ENCODE measurements around the gene IQGAP3. TPM values are rescaled to one million over a fixed set of nuclear protein-coding genes. Genes with fewer than 3 reads are reported as not detected.

Gene IQGAP3
- total and polyA plus RNA-seq, 2 of the 4 experiments (the other 2 are of a cell fraction), result 12.5 to 13.6 TPM

GRCh38 chr1:156478250-156478627, 94.1 kb downstream of the IQGAP3 start:
- Histone ChIP-seq H3K14ac (replicated peaks; ENCODE audit: low read depth, low read length) (no peak overlapping the region; the same call in 1 of the 2 replicates), H2BK5ac (ENCODE audit: low read depth, low read length, poor library complexity, severe bottlenecking) (peak overlapping the region; percentile 65), H3K18ac (ENCODE audit: low read depth, low read length) (no peak overlapping the region), H2AK5ac (ENCODE audit: low read depth, low read length) (no peak overlapping the region), H3K23ac (ENCODE audit: low read depth, low read length) (peak overlapping the region; percentile 51; the same call in 1 of the 2 replicates), H3K4ac (ENCODE audit: low read depth, low read length) (no peak overlapping the region), H3K9ac (ENCODE audit: low read depth, low read length) (no peak overlapping the region), H2BK20ac (ENCODE audit: low read depth, low read length) (no peak overlapping the region), H3K4me2 (ENCODE audit: low read depth, low read length) (no peak overlapping the region), H3K36me3 (ENCODE audit: control insufficient read depth, insufficient read depth, low read length) (peaks cover 88% of the 10 kb centered on the region), H3K27me3 (ENCODE audit: control insufficient read depth, insufficient read depth, low read length) (no peaks in the 10 kb centered on the region), H3K79me1 (ENCODE audit: low read depth in 1 of 2, low read length in 2 of 2) (peaks cover 40 to 93% of the 10 kb centered on the region in 2 experiments), H3K4me3 (ENCODE audit: insufficient read depth, low read depth, low read length) (no peak overlapping the region), H3K56ac (ENCODE audit: extremely low read depth, insufficient read depth, low read length) (no peak overlapping the region), H4K91ac (ENCODE audit: insufficient read depth, low read depth, low read length) (no peak overlapping the region), H4K8ac (ENCODE audit: low read depth in 2 of 2, low read length in 2 of 2) (no peak overlapping the region), H2AK9ac (replicated peaks; ENCODE audit: low read depth, low read length, poor library complexity) (no peak overlapping the region), H2BK15ac (ENCODE audit: low read depth, low read length) (no peak overlapping the region), H2BK120ac (ENCODE audit: low read depth, low read length) (no peak overlapping the region), H4K20me1 (ENCODE audit: insufficient read depth, low read length) (peaks cover 77% of the 10 kb centered on the region), H3K27ac (ENCODE audit: insufficient read depth, low read length) (0 out of 2 replicates have a peak overlapping the region, but pooled peaks have one; percentile 3), H4K5ac (ENCODE audit: low read depth, low read length) (no peak overlapping the region), H2AFZ (replicated peaks; ENCODE audit: low read length, poor library complexity) (no peak overlapping the region), H3K4me1 (ENCODE audit: control insufficient read depth, insufficient read depth, low read length) (peaks cover 28% of the 10 kb centered on the region), H3K9me3 (ENCODE audit: control insufficient read depth, insufficient read depth, low read length) (no peaks in the 10 kb centered on the region), H3K9me1 (ENCODE audit: insufficient read depth, low read length) (peaks cover 36% of the 10 kb centered on the region)
- ChIA-PET CTCF (no interaction called here), POLR2A (ENCODE audit: unreplicated experiment) (no interaction called here)
- intact Hi-C loops (cut with micrococcal nuclease) (no loop called here), dilution Hi-C loops (cut with HindIII; ENCODE audit: low sequenced_read_pairs, unreplicated experiment) (no loop called here), in situ Hi-C loops (cut with MboI; ENCODE audit: low sequenced_read_pairs) (no loop called here)
- no peak for TF ChIP-seq ELK1 (IDR thresholded peaks at IDR 0.05; ENCODE audit: borderline replicate concordance, low read depth, low read length)
- no peak for TF ChIP-seq RCOR1 (IDR thresholded peaks at IDR 0.05; ENCODE audit: insufficient replicate concordance, low read length)
- TF ChIP-seq RAD21 (IDR thresholded peaks at IDR 0.05; ENCODE audit: low read length), result no peak
- no peak for TF ChIP-seq USF2 (IDR thresholded peaks at IDR 0.05; ENCODE audit: low read depth, low read length)
- TF ChIP-seq NFE2L2 (IDR thresholded peaks at IDR 0.05; ENCODE audit: low read depth, low read length), result no peak
- TF ChIP-seq POLR2A (IDR thresholded peaks at IDR 0.05; ENCODE audit: low read depth, low read length), result no peak
- TF ChIP-seq BHLHE40 (IDR thresholded peaks at IDR 0.05; ENCODE audit: low read depth, low read length), result no peak
- TF ChIP-seq RFX5 (IDR thresholded peaks at IDR 0.05; ENCODE audit: low read depth, low read length), result no peak
- TF ChIP-seq SMC3 (IDR thresholded peaks at IDR 0.05; ENCODE audit: low read depth, low read length), result no peak
- TF ChIP-seq MAZ (IDR thresholded peaks at IDR 0.05; ENCODE audit: borderline replicate concordance, low read depth, low read length), result no peak
- TF ChIP-seq MAFK (IDR thresholded peaks at IDR 0.05; ENCODE audit: low read depth, low read length), result no peak
- TF ChIP-seq CEBPB (IDR thresholded peaks at IDR 0.05; ENCODE audit: low read depth, low read length), result no peak
- TF ChIP-seq MXI1 (IDR thresholded peaks at IDR 0.05; ENCODE audit: borderline replicate concordance, low read depth, low read length), result no peak
- TF ChIP-seq CHD1 (IDR thresholded peaks at IDR 0.05; ENCODE audit: low read depth, low read length), result no peak
- 97% methylated on average over 6 of the region's 8 CpGs; no CpG with 5 or more reads in 1 of the 2 experiments for WGBS, 2 experiments (ENCODE audit: extremely low coverage in 2 of 2, insufficient read length in 1 of 2)
- DNase-seq, result no peak
- ATAC-seq (ENCODE audit: low read depth), result no peak
- no TSS peak for BruUV-seq (replicated peaks)
